GM12801 (cell line): ENCODE results near the gene C6orf62.

Experiments used
- CTCF ChIP-seq: IDR thresholded peaks from one replicate; pipeline ENCODE4 v1.5.1; 2011; ENCODE audit warnings: control low read depth; ENCODE audit not compliant: insufficient read length; ENCODE audit errors: extremely low read depth

Gene C6orf62

GRCh38 chr6:24719125-24719971 is at the start of gene C6orf62:
TSS of gene C6orf62 (minus strand) at chr6:24719154. CDS start at chr6:24718668, 486 bp downstream.
- TF ChIP-seq CTCF, result no peak

DNA sequence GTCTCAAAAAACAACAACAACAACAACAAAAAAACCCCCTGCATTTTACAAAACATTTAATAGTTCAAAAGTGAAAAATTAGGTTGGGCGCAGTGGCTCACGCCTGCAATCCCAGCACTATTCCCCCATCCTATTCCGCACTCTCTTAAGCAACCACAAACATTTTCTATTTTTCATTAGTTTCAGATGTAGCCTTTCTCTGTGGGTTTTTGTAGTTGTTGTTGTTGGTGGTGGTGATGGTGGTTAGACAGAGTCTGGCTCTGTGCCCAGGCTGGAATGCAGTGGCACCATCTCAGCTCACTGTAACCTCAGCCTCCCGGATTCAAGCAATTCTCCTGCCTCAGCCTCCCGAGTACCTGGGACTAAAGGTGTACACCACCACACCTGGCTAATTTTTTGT is 49.4 kb upstream of the C6orf62 start:
- no peak for TF ChIP-seq CTCF

GRCh38 chr6:24766680-24767462 is 47.9 kb upstream of the C6orf62 start:
- no peak for TF ChIP-seq CTCF

GRCh38 chr6:24763578-24763977 is 44.6 kb upstream of the C6orf62 start:
- no peak for TF ChIP-seq CTCF

- TF ChIP-seq CTCF, result no peak
Observed at GRCh38 chr6:24761851-24762250, 42.9 kb upstream of the C6orf62 start.

DNA sequence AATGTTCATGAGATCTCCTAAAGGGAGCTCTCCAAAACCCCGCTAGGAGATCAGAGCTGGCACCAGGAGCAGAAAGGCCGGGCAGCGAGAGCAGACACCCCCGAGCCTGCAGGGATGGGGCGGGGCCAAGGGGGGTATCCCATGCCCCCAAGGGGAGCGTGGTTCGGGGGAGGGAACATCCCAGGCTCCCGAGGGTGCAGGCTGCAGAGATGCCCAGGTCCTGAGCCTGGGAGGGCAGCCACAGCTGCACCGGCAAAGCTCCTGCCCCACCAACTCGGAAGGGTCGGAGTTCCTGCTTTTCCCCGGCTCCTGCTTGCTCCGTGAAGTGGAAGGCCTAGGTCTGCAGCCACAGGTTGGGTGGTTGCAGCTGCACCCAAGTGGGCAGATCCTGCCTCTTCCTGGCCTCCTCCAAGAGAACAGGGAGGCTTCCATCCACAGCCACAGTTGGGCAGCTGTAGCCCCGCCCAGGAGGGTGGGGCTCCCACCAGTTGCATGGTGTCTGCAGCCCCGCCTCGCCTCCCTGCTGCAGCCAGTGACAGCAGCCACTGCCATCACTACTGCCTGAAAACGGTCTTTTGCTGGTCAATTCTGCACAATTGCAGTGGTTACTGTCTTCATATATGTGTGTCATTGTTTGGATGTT is 42.4 kb upstream of the C6orf62 start:
- TF ChIP-seq CTCF, result no peak

DNA sequence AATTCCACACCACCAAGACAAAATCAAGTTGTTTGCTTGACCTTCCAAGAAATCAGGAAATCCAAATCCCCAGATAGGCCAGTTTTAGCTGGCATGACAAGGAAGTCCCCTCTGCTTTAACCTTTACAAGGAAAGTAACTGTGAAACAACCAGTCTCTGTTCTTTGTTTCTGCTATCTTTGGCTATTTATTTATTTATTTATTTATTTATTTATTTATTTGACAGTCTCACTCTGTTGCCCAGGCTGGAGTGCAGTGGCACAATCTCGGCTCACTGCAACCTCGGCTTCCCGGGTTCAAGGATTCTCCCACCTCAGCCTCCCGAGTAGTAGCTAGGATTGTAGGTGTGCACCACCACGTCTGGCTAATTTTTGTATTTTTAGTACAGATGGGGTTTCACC is 41.3 kb upstream of the C6orf62 start:
- TF ChIP-seq CTCF, result no peak
